Prostate gland (tissue), 2 donors: ENCODE data around the gene NRCAM. TPM values are rescaled to one million over a fixed set of nuclear protein-coding genes. Genes with fewer than 3 reads are reported as not detected.

Source experiments
- DNase-seq: peaks from one replicate; pipeline ENCODE4 v3.0.0-alpha.2; 2019; ENCODE audit warnings: low spot score
- H3K27ac ChIP-seq, 2 donors: fragments of 200-600 bp; sonication (generic); 2 replicates each; pipeline ENCODE4 v1.5.1; 2017 to 2019
- H3K27me3 ChIP-seq: fragments of 200-600 bp; sonication (generic); replicated peaks from 2 replicates; pipeline ENCODE4 v1.5.1; 2019; ENCODE audit not compliant: insufficient read depth
- H3K36me3 ChIP-seq, 2 donors: fragments of 200-600 bp; sonication (generic); 1 replicate in 1 of 2; 2 replicates in 1 of 2; pipeline versions ENCODE4 v1.5.1 to v1.8.1; 2017 to 2019
- H3K4me1 ChIP-seq: fragments of 200-600 bp; sonication (generic); replicated peaks from 2 replicates; pipeline ENCODE4 v1.5.1; 2019
- H3K4me3 ChIP-seq, 2 donors: fragments of 200-600 bp; sonication (generic); 2 replicates each; pipeline ENCODE4 v1.5.1; 2017 to 2019
- H3K9me3 ChIP-seq: fragments of 200-600 bp; sonication (generic); 2 replicates; pipeline ENCODE4 v1.5.1; 2017
- CTCF ChIP-seq, 4 experiments: fragments of 200-600 bp in 2 of 4; fragments of 450-650 bp in 2 of 4; sonication (generic) in 2 of 4; IDR thresholded peaks; 1 replicate in 3 of 4; 2 replicates in 1 of 4; pipeline ENCODE4 v1.5.1; 2016 to 2019; ENCODE audit warnings: antibody characterized with exemption in 4 of 4, mild to moderate bottlenecking in 2 of 4, moderate library complexity in 2 of 4
- POLR2A ChIP-seq: fragments of 450-650 bp; IDR thresholded peaks from one replicate; pipeline ENCODE4 v1.6.1; 2016; ENCODE audit warnings: antibody characterized with exemption, mild to moderate bottlenecking
- POLR2AphosphoS5 ChIP-seq: sonication (generic); formaldehyde crosslinking; IDR thresholded peaks from one replicate; pipeline ENCODE4 v1.6.1; 2017; ENCODE audit warnings: antibody characterized with exemption
- WGBS: methylation state at CpG from one replicate; pipeline ENCODE4 v1.1.5; 2018; 5-methylcytosine and 5-hydroxymethylcytosine counted together
- intact Hi-C: fragments of 100-400 bp; cut with DNase I; formaldehyde crosslinking; loops from one replicate; pipeline ENCODE4 v1.14.2; 2022
- total RNA-seq, 2 donors: library from RNA; depleted of rRNA; stranded (reverse); fragments of >200 nt; gene quantifications; one replicate each; pipeline ENCODE4 v1.1.0, GENCODE V29; 2016

The NRCAM gene
- total RNA-seq, 2 donors from 2014 or later: 1.1 to 3.1 TPM

- H3K36me3 ChIP-seq: no peaks in the 10 kb centered on the region
- intact Hi-C loops: no loop called here
- TF ChIP-seq CTCF (IDR thresholded peaks at IDR 0.05): no peak
- TF ChIP-seq POLR2A: no peak
- TF ChIP-seq POLR2AphosphoS5: no peak
- H3K9me3 ChIP-seq: no peaks in the 10 kb centered on the region
- no peak overlapping the region for H3K27ac ChIP-seq
- H3K4me3 ChIP-seq: no peak overlapping the region
- no peaks in the 10 kb centered on the region for H3K4me1 ChIP-seq
- WGBS: 60% methylated on average over 5 of the region's 5 CpGs
- DNase-seq: no peak
- H3K27me3 ChIP-seq: no peaks in the 10 kb centered on the region
These were observed 185.7 kb downstream of the NRCAM start for GRCh38 chr7:108270385-108271015.

- Histone ChIP-seq H3K9me3 (no peaks in the 10 kb centered on the region), H3K27me3 (no peaks in the 10 kb centered on the region), H3K4me1 (no peaks in the 10 kb centered on the region), H3K4me3 (no peak overlapping the region), H3K27ac (no peak overlapping the region), H3K36me3 (no peaks in the 10 kb centered on the region)
- 60% methylated on average over 6 of the region's 6 CpGs for WGBS
- intact Hi-C loops: no loop called here
- TF ChIP-seq POLR2AphosphoS5: no peak
- TF ChIP-seq POLR2A: no peak
- no peak for TF ChIP-seq CTCF (IDR thresholded peaks at IDR 0.05)
- no peak for DNase-seq
These were observed 187.9 kb downstream of the NRCAM start for GRCh38 chr7:108268200-108268820.

- WGBS: 100% methylated on average over 1 of the region's 1 CpG
- Histone ChIP-seq H3K27me3 (no peaks in the 10 kb centered on the region), H3K36me3 (no peaks in the 10 kb centered on the region), H3K27ac (no peak overlapping the region), H3K4me3 (no peak overlapping the region), H3K9me3 (no peaks in the 10 kb centered on the region), H3K4me1 (no peaks in the 10 kb centered on the region)
- TF ChIP-seq CTCF (IDR thresholded peaks at IDR 0.05) (no peak), POLR2A (no peak), POLR2AphosphoS5 (no peak)
- DNase-seq: no peak
- intact Hi-C loops: no loop called here
These were observed 188.6 kb downstream of the NRCAM start for GRCh38 chr7:108267615-108268014.

- 73% methylated on average over 3 of the region's 3 CpGs for WGBS
- intact Hi-C loops: no loop called here
These were observed 189.7 kb downstream of the NRCAM start for GRCh38 chr7:108266491-108266890.

More at GRCh38 chr7:108266491-108266890, 189.7 kb downstream of the NRCAM start:
- no peak for DNase-seq
- H3K4me3 ChIP-seq: no peak overlapping the region
- no peaks in the 10 kb centered on the region for H3K27me3 ChIP-seq
- TF ChIP-seq POLR2A (no peak), CTCF (IDR thresholded peaks at IDR 0.05) (no peak), POLR2AphosphoS5 (no peak)
- H3K9me3 ChIP-seq: no peaks in the 10 kb centered on the region
- no peaks in the 10 kb centered on the region for H3K4me1 ChIP-seq
- no peaks in the 10 kb centered on the region for H3K36me3 ChIP-seq
- no peak overlapping the region for H3K27ac ChIP-seq
